CD4-positive, alpha-beta T cell treated with Interleukin-4 for 4 hours (primary cell): ENCODE measurements around the gene SCFD2.
"Not testable (repeated sequence)": the region's sequence is repeated elsewhere in the genome, so short reads cannot be mapped to it uniquely, and the experiment has no call there.

Experiments
- DNase-seq: peaks from one replicate; pipeline ENCODE4 v3.0.0-alpha.2; 2020

Gene SCFD2

DNA sequence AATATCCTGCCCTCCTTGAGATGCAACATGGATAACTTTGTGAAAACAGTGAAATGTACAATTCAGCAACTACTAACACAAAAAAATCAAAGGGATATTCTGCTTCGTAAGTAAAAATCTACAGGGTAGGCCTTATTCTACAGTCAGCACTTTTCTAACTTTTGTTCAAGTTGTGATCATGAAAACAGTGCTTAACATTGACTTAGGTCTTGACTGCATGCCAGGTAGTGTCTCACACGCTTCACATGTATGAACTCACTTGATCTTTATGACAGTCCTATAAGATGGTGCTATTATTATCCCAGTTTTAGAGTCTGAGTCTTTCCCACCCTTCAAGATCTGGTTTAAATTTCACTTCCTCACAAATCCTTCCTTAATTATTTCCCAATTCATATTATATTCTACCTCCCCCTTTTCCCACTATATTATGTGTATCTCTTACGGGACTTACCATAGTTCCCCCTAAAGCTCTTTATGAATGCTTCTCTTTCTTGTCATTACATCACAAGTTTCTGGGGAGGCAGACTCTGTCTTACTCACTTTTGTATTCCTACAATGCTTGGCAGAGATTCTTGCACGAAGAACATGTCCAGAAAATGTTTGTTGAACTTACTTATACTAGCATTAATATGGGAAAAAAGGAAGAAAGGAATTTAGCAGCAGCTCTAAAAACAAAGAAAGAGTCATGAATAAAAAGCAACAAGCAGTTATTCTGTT lies 179.8 kb downstream of the SCFD2 start:
- DNase-seq, result no peak

DNA sequence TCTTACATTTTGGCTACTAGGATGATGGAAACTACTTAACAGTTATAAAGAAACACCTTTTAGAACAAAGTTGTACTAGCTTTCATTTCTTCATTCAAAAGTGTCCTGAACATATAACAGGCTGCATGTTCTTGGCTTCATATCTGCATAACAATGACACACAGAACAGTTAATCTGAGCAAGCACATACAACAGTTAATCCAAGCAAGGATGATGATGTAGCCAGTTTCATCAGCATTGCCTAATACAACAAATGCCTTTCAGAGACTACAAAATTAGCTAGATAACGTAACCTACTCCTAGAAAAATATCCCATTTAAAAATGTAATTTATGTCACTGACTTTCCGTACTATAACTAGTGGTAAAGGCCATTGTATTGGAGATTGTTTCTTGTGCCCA lies 182.1 kb downstream of the SCFD2 start:
- DNase-seq, result no peak

DNA sequence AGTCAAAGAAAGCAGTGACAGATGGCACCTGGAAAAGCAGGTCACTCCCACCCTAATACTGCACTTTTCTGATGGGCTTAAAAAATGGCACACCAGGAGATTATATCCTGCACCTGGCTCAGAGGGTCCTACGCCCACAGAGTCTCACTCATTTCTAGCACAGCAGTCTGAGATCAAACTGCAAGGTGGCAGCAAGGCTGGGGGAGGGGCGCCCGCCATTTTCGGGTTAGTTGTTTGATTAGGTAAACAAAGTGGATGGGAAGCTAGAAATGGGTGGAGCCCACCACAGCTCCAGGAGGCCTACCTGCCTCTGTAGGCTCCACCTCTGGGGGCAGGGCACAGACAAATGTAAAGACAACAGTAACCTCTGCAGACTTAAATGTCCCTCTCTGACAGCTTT lies 188.1 kb downstream of the SCFD2 start:
- DNase-seq, result not testable (repeated sequence)

DNA sequence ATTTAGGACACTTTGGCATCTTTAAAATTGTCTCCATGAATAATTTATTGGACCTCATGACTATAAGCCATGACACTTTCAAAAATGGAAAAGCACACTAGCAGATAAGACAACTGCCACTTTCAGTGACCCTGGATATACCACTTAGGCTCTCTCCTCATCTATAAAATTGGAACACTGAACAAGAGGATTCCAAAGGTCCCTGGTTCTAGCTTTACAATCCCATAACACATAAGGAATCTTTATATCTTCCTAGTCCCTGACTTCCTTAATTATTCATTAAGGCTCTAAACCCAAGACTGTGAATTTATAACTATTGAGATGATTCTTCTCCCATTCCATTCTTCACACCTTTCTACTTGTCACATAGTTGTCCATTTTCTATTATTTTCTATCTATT lies 190.2 kb downstream of the SCFD2 start:
- no peak for DNase-seq

DNA sequence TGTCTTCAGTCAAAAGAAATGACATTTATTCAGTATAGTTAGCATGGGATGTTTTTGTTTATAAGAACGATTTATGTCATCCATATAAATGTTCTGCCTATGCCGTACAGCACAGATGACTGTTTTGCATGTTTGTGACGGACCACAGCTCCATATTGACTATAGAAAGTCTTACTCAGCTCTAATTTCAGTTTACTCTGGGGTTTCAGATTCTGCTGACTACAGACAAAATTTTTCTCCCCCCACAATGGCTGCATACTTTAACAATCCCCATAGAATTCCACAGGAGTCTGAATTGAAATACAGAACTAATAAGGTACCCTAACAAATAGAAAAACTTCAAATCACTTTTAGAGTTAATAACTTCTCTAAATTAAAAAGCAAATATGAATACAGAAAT lies 191.0 kb downstream of the SCFD2 start:
- no peak for DNase-seq

DNA sequence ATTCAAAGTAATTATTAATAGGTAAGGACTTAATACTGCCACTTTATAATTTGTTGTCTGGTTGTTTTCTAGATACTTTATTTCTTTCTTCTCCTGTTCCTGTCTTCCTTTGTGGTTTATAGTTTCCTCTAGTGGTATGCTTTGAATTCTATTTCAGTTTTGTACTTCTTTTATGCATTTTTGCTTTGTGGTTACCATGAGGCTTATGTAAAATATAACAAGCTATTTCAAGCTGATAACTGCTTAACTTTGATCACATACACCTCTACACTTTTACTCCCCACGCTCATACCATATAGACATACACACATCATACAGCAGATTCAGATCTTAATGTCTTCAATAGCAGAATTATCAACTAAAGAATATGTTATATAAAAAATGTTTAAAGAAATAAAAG lies 192.3 kb downstream of the SCFD2 start:
- DNase-seq, result no peak

DNA sequence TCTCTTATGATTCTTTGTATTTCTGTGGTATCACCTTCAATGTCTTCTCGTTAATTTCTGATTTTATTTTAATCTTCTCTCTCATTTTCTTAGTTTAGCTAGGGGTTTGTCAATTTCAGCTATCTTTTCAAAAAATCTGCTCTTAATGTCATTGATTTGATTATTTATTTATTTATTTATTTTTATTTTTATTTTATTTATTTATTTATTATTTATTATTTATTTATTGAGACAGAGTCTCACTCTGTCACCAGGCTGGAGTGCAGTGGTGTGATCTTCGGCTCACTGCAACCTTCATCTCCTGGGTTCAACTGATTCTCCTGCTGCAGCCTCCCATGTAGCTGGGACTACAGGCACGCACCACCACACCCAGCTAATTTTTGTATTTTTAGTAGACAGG lies 194.1 kb downstream of the SCFD2 start:
- no peak for DNase-seq

DNA sequence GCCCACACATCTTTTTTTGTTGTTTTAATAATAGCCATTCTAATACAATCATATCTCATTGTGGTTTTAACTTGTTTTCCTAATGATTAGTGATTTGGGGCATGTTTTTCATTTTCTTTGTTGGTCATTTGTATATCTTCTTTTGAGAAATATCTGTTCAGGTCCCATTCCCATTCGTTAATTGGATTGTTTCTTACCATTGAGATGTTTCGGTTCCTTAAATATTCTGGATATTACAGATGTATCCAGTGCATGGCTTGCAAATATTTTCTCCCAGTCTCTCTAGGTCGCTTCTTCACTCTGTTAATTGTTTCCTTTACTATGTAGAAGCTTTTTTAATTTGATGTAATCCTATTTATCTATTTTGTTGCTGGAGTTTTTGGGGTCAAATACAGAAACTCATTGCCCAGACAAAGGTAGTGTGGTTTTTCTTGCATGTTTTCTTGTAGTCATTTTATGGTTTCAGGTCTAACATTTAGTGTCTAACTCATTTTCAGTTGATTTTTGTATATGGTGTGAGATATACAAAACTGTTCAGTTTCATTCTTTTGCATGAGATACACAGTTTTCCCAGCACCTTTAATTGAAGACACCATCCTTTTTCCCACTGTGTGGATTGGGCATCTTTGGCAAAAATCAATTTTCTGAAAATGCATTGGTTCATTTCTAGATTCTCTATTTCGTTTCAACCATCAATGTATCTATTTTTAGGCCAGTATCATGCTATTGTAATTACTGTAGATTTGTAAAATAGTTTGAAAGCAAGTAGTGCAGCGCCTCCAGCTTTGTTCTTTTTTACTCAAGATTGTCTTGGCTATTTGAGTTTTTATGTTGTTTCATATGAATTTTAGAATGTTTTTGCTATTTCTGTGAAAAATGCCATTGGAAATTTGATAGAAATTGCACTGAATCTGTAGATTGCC lies 195.9 kb downstream of the SCFD2 start:
- no peak for DNase-seq

DNA sequence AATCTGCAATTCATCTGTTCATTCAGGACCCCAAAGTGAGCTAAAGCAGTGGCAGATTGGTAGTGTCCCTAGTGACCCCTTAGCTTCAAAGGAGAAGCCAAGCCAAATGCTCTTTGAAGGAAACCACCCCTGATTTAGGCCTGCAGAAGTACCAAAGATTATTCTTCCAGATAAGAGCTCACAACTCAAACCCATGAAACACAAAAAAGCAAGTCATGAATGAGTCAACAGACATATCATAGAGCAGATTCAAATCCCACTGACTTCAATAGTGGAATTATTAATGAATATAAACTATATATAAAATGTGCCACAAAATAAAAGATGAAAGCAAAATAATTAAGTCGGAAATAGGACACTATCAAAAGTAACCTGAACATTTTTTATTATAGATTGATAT lies 197.6 kb downstream of the SCFD2 start:
- DNase-seq, result no peak

DNA sequence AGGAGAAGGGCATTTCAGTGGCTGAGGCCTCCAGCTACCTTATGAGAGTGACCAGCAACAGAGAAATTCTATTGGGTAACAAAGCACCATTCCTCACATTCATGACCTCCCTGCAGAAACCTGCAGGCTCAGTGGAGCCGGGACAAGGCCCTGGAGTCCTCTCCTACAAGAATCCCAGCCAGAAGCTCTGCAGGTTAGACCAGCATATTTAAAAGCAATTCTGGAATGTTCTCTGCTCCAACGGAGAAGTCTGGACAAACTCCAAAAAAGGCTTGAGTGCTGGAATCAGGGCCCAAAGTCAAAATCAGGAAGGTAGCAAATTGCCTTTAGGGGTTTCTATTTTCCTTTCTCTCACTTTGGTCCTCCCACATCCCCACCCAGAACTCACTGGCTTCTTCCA lies 202.9 kb downstream of the SCFD2 start:
- DNase-seq, result no peak

DNA sequence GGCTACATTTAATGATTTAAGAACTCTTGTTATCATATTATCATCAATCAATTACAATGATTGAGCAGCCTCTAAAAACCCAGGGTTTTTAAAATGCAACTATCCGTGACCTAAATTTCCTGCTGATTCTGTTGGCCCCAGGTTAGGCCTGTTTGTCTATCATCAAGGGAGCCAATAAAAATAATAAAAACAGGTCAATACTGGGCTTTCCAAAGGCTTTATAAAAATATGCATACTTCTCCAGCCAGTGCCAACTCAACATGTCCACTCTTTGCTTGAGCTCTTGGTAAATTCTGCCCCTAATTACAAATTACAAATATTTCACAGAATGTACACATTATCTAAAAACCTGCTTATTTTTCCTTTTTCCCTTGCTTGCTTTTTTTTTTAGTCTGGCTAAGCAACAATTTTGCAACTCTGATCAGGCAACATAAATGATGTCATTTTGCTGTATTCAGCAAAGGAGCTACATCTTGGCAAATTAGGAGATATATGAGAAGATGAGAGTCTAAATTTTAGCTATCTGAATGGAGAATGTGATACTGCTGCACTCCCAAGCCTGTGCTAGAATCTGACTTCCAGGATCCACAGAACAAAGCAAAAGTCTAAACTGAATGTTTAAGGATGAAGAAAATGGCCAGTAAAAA lies 204.0 kb downstream of the SCFD2 start:
- DNase-seq, result no peak

DNA sequence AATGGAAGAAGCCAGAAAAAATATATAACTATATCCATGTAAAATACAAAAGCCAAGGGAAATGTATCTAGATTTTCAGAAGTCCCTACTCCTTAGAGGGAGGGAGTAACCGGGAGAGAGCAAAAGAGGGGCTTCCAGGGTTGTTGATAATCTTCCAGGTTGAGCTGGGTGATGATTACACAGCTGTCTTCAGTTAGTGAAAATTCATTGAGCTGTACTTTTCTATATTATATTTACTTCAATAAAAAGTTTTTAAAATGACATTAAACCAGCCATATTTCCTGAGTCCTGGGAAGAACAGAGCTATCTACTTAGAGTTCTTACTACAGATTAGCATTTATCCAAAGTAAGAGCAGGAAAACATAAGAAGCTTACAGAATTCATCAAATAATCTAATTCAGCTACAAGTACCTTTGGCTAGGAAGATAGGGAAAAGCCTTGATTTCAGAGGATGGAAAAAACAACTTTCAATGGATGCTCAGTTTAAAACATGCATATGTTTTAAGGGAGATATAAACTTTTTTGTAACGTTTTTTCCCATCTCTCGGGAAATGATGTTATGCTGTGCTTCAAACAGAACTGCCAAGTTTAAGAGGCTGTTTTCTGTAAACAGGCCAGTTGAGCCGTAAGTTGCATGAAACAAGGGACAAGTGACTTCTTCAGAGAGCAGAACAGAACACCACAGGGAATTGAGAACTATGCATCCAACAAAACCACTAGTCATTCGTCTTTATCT lies 204.6 kb downstream of the SCFD2 start:
- DNase-seq, result no peak

DNA sequence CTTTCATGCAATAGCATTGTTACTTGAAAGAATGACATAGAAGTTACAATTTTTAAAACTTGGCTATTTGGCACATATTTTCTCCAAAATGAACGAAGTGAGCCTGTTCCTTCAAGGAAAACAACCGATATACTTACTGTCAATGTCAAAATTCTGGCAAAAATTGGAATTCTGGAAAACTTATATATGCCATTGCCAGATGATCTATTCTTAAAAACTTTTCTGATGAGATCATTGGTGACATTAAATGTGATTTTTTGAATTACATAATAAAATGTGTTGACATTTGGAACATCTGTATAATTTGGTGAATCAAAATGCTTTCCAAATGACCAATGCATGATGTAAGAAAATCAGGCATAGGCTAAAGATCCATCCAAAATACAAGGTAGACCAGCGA lies 209.0 kb downstream of the SCFD2 start:
- DNase-seq, result no peak

DNA sequence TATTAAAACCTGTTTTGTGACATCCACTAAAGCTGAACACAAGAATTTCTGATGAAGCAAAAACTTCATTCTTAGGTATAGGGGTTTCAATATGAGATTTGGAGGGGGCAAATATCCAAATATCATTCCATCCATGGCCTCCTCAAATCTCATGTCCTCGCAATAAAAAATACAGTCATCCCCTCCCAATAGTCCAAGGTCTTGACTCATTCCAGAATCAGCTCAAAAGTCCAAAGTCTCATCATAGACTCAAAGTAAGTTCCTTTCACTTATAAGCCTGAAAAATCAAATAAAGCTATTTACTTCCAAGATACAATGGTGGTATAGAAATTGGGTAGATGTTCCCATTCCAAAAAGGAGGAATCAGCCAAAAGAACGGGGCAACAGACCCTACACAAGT lies 213.4 kb downstream of the SCFD2 start:
- no peak for DNase-seq

DNA sequence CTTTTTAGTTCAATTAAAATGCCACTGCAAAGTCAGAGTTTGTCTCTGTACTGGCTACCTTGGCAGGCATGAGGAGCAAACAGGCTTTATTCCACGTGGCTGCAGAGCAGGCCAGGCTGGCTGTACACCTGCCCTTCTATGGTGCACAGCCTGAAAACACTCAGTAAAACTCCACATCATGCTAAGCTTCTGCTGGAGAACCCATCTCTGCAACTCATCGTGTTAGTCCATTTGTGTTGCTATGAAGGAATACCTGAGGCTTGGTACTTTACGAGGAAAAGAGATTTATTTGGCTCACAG lies 214.4 kb downstream of the SCFD2 start:
- DNase-seq, result no peak

DNA sequence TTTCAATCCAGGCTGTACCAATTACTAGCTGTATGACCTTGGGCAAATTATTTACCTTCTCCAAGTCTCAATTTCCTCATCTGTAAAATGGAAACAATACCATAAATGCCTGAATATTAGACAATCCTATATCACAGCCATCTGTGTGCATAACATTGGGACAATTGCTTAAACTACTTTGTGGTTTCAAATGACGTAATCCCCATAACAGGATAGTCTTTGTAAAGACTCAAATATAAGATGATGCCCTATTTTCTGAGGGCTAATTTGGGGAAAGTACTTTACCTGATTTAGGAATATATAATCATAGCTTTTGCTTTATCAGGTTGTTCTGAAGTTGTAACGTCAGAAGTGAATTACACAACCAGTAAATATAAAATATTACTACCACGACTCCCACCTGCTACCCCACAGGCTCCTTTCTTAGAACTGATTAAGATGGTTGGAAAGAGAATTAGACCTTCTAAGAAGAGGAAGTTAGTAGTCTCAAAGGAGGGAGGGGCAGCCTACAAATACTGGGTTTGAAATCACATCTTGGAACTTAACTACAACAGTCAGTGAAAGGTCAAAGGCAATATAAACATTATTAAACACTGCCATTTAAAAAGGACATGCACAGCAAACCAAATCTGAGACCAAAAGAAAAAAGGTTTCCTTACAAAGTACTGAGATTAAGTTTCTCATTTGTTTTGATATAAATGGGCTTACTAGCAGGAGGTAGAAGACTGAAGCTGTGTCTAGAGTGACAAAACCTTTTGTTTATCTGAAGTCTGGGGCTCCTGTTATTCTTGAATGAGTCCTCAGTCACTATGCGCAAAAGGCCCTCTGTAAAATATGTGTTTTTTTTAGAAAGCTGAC lies 215.0 kb downstream of the SCFD2 start:
- no peak for DNase-seq

DNA sequence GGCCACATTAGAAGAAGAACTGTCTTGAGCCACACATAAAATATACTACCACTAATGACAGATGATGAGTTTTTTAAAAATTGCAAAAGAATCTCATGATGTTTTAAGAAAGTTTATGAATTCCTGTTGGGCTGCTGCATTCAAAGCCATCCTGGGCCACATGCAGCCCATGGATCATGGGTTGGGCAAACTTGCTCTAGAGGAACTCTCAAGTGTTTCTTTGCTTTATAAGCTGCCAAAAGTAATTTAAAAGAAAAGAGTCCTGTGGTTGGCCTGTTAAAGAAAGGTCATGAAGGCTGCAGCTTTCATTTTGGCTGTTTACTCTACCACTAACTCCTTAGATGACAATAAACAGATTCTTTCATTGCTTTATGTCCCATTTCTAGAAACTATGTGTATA lies 218.2 kb downstream of the SCFD2 start:
- DNase-seq, result no peak

DNA sequence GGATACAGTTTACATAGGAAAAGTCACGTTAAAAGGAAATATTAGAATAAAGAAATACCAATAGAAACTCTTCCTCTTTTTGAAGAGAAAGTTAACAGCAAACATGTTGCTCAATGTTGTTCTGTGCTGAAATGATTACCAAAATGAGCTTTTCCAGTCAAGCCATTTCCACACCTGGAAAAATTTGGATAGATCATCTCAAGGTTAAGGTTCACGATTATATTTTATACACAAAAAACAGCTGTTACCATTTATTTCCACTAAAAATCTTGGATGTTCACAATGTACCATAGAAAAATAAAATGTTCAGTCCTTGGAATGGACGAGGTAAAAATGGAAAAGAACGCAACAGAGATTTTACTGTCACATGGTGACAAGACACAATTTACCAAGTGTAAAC lies 218.7 kb downstream of the SCFD2 start:
- DNase-seq, result no peak

DNA sequence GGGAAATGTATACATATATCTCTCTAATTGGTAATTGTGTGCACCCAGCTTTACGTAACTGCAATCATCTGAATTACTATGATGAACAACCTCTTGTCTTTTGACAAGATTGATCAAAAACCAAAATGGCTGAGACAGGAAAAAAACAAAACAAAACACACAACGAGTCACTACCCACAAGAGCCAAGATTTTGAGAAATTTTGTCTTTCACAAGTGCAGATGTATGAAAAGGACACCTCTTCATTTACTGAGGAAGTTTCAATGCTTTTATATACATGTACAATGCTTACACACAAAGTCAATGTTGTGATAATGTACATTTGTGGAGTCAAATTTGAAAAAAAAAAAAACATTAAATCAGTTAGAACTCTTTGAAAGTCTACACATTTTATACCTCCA lies 224.6 kb downstream of the SCFD2 start:
- no peak for DNase-seq

DNA sequence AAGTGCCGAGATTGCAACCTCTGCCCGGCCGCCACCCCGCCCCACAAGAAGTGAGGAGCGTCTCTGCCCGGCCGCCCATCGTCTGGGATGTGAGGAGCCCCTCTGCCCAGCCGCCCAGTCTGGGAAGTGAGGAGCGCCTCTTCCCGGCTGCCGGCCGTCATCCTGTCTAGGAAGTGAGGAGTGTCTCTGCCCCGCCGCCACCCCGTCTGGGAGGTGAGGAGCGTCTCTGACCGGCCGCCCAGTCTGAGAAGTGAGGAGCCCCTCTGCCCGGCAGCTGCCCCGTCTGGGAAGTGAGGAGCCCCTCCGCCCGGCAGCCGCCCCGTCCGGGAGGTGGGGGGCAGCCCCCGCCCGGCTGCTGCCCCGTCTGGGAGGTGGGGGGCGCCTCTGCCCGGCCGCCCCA lies 226.6 kb downstream of the SCFD2 start:
- DNase-seq, result not testable (repeated sequence)

DNA sequence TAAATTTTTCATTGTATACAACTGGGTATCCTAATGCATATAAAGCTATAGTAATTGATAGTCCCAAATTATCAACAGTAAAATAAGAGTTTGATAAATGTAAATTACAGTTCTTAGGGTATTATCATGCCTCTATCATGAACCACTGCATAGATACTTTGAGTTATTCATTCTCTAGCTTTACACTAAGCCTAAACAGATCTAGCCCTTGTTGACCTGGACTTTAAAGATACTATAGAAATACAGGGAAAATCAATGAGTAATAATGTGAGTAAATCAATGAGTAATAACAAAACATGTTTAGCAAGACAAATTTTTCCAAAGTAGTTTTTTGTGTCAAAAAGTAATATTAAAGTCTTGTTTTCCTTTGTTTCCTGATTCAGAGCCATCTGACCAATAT lies 228.4 kb downstream of the SCFD2 start:
- DNase-seq, result no peak

DNA sequence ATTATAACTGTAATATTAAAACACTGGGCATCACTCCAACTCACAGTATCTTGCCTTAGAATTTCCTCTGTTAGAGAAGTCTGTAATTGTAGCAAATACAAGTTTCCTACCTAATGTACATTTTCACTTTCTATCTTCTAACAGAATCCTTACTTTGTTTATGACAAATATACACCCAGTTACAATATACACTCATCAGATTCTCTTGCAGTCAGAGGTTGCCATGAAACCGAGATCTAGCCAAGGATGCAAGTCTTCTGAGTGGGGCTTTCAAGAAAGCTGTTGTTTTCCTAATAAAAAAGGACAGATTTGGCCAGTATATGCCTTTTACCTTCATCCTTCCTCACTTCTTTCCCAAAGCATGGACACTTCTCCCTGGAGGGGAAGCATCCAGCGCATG lies 228.9 kb downstream of the SCFD2 start:
- no peak for DNase-seq
